Esophagus mucosa (tissue), 1 donor: ENCODE measurements around the gene GALC. TPM values are rescaled to one million over a fixed set of nuclear protein-coding genes. Genes with fewer than 3 reads are reported as not detected.
A peak's percentile ranks its signal among the peaks of the same experiment; 100 is the strongest.

Source experiments
- ATAC-seq: fragments of 200-7000 bp; cut with Tn5 transposase; one replicate; pipeline ENCODE4 v1.9.1; 2020
- total RNA-seq: library from RNA; stranded (reverse); gene quantifications from one replicate; pipeline ENCODE4 v1.2.4, GENCODE V29; 2023
- donor health status: DM: yes; HTN: yes; CAD: no.

Gene GALC
- total RNA-seq, 1 donor from 2014 or later, result 5.3 TPM

DNA sequence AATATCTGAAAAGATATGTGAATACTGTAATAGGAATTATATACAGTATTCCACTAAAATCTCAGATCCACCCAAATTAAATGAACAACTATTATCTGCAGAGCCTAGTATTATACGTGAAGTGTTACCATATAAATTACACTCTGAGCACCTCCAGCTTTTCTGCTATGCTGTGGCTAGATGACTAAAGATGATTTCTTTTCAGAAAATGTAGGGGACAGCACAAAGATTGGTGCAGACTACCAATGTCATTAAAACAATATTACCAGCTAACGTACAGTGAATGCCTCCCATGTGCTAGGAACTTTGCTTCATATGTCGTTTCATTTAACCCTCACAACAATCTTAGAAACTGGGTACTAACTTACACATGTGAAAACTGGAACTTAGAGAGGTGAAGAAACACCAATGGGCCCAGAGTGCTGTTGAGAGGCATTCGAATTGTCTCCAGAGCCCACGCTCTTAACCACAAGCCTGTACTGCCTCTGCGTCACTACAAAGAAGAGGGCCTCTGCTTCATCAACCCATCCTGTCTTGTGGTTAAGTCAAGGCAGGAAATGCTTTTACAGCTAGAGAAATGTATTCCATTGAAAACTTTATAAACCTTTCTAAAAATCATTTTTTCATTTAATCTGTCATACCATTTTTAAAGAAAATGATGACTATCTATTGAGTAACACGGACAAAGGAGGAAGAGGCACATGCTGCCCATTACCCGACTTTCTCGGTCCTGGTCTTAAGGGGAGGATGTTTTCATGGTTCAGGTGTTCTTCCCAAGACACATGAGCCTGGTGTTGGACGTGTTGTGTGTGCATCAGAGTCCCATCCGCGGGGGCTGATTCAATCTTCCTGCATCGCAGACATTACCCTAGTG, 13.2 kb upstream of the GALC start:
- ATAC-seq, result peak; percentile 77

DNA sequence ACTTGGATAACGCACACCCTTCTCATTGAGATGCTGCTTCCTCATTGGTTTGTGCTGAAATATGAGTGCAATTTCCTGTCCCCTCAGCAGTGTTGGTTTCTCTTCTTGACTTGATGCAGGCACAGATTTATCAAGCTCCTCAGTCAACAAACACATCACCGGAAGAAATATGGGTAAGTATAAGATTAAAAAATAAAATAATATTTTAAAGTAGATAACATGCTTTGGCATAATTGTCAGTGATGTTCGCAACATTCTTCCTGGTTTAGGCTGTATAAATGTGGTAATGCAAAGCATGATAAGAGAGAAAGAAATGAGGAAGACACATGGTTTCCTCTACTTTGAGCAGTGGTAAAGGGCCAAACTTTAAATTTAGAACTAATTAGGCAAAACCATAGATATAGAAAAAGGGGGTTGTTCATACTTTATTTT, 12.1 kb upstream of the GALC start, which contains the start of gene GPR65:
GPR65 (plus strand) TSS at position 86 of the 432 bp plus-strand sequence. CDS start 5,713 bp downstream, outside the sequence.
- peak; percentile 39 for ATAC-seq

- ATAC-seq, result no peak
These were observed 11.6 kb upstream of the GALC start for GRCh38 chr14:88004506-88005036.

DNA sequence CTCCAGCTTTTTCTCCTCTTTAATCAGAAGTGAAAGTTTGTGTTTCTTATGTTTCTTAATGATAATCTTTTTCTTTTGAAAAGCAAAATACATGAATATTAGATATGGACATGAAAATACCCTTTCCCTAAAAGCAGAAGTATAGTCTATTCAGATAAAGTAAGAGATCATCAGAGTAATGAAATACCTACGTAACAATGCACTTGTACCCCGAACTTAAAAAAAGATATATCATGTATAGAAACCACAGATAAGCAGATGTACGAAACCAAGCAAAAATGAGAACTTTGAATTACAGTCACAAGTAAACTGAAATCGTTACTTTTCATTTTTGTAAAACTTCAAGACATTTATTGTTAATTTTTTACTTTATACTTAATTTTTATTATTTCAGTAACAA, 10.4 kb upstream of the GALC start:
- no peak for ATAC-seq

DNA sequence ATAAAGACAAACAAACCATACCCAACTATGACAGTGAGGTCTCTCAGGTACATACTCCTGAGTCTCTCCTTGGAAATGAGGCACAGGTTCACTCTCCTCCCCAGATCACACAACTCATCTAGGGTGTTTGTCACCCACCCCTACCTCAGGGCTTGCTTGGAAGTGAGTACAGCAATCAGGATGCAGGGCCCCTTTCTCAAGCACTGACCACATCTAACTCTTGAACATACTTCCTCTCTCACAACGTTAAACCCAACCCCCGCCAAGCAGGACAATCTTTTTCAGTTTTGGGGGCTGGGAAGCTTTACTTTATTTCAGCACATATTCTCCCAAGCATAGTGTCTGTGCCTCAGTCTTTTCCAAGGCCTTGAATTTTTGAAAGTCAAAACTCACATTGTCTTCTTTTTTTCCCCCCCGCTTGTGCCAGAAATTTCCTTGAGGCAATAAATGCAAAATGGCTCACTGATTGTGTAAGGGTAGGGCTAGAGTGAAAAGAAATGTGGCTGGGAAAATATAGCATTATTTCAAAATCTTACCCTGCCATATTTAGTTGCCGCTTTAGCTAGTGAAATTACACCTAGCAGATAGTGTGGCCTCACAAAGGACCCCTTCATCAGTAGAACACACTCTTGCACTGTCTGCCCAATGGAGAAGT, 9.6 kb upstream of the GALC start:
- ATAC-seq, result no peak

GRCh38 chr14:87999277-87999676, 6.3 kb upstream of the GALC start:
- ATAC-seq, result peak; percentile 43

- no peak for ATAC-seq
These were observed 5.5 kb upstream of the GALC start for GRCh38 chr14:87998482-87998881.

- ATAC-seq, result no peak
These were observed 3.3 kb upstream of the GALC start for GRCh38 chr14:87996291-87996592.

DNA sequence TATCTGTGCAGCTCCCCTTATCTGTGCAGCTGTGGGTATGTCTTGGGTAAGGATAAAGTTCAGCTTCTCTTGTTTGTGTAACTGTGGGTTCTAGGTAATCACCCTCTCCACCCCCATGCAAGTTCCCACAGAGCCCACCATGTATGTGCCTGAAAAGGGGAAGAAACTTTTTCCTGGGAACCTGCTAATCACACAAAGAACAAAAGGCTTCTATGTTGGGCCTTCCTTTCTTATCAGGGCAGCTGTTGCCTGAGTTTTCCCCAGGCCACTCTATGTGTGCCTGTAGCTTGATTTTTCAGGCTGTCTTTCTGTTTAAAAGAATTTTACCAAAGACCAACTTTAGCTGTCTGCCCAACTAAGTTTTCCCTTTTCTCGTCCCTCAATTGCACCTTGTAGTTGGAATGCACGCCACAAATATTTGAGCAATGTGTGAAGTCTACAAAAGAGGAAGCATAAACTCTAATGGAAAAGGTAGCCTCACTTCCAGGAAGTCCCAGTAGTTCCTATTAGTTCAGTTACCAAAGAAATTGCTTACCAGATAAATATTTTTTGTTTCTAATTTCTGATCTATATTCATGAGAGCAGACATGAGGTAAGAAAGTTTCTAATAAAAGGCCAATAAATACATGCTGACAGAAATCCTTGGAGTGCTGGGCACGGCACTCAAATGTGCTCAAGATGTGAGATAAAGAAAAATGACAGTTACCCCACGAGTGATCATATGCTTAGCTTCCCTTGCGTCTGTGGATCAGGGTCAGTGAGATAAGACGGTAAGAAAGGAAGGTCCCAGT, 2.7 kb upstream of the GALC start:
- no peak for ATAC-seq

- no peak for ATAC-seq
These were observed 2.0 kb upstream of the GALC start for GRCh38 chr14:87994974-87995373.

- no peak for ATAC-seq
These were observed 650 bp downstream of the GALC start for GRCh38 chr14:87992346-87992717.

DNA sequence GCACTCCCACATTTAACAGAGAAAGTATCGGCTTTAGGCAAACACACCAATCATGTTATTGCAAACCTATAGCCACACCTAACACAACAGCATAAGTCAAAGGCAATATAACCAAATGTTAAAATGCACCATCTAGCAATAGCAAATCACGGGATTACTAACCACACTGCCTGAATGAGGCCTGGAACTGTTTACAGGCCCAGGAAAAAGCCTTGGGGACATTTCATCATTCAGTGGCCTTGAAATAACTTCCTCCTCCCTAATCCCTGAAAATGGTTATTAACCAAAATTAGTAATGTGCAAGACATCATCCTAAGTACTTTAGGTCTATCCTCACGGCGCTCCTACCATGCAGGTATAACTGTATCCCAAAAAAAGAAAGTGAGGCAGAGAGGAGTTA, 2.3 kb downstream of the GALC start:
- no peak for ATAC-seq

- ATAC-seq, result no peak
These were observed 3.1 kb downstream of the GALC start for GRCh38 chr14:87989956-87990299.

DNA sequence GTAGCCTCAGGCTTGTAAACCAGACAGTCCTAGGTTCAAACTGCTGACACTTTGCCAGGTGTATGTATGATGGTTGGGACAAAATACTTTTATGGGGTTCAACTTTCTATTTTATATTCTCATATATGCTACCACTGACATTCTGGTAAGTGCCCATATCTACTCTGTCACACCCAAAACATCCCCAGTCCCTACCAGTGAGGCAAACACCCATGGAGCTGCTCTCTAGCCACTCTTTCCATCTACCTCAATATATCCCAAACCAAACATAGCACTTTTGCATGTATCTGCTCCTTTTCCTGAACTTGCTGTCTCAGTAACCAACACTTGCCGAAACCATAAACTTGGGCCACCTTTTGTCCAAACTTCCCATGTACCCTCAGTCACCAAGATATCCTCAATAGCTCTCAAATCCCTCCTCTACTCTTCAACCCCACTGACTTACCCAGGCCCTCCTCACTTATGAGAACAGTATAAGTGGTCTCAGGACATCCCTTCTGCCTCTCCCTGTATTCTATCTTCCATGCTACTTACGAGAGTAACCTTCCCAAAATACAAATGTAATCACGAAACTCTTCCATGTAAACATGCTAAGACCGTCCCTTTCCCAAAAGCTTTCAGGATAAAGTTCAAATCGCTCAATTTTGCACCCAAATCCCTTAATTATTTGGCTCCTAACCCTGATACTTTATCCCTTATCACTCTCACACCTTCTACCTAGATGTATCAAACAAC, 3.6 kb downstream of the GALC start:
- ATAC-seq, result no peak

- ATAC-seq, result no peak
These were observed 13.3 kb downstream of the GALC start for GRCh38 chr14:87979689-87980088.

DNA sequence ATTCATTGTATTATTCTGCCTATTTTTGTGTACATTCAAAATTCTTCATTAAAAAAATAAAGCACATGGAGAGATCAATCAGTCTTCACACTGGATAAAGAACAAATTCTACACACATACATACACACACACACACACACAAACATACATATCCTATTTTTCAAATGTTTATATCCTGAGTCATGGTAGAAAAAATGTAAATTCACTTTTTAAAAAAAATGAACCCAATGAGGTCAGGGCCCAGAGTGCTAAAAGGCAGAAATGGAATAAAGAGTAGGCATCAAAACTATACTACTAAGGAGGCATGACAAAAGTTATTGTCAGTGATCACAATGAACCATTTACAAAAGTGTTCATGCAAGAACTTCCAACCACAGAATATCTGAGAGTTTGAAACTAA, 17.3 kb downstream of the GALC start:
- no peak for ATAC-seq

- ATAC-seq, result no peak
These were observed 22.0 kb downstream of the GALC start for GRCh38 chr14:87971010-87971409.

DNA sequence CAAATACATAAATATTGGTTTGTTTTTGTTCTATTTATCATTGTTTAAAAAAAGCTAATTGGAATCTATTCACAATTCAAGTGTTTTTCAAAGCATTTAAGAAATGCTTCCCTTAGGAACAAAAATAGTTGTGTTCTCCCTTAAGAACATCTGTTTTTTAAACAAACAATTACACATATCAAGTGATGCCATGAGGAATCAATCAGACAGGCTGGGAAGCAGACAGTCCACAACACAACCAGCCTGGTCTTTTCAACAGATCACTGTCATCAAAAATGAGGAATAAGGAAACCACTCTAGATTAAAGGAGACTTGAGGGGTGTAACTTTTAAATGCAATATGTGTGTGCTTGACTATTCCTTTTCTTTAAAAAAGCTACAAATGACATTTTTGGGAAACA, 25.5 kb downstream of the GALC start:
- ATAC-seq, result no peak

GRCh38 chr14:87966816-87967215, 26.2 kb downstream of the GALC start:
- no peak for ATAC-seq

DNA sequence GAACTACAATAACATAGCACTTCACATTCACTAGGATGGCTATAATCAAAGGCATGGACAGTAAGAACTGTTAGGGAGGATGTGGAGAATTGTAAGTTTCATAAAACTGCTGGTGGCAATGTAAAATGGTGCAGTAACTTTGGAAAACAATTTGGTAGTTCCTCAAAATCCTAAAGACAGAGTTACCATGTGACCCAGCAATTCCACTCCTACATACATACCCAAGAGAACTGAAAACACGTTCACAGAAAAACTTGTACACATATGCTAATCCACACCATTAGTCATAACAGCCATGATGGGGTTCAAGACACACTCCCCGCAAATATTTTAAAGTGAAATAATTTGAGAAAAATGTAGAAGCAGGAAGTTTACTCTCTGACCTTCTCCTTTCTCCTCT, 31.7 kb downstream of the GALC start:
- ATAC-seq, result no peak

- no peak for ATAC-seq
These were observed 32.8 kb downstream of the GALC start for GRCh38 chr14:87960013-87960787.

GRCh38 chr14:87955501-87955900, 37.5 kb downstream of the GALC start:
- ATAC-seq, result no peak
